Head of caudate nucleus (tissue), 42 donors: Measurements from ENCODE around the gene SEMA3F.

ENCODE experiments used
- DNase-seq, 42 donors: peaks; one replicate each; pipeline versions ENCODE4 v3.0.0 to v3.0.0-alpha.2; 2020 to 2021; ENCODE audit warnings: mixed read lengths in 7 of 42
- intact Hi-C: fragments of 100-400 bp; cut with DNase I; formaldehyde crosslinking; loops from one replicate; pipeline ENCODE4 v1.15.0; 2022

Gene SEMA3F

GRCh38 chr3:50154840-50155490 lies at the start of gene SEMA3F:
Gene SEMA3F, plus strand, starts transcription at chr3:50155324. Its CDS starts 4,299 bp downstream, at chr3:50159623.
- intact Hi-C loops = no loop called here
- DNase-seq = peak in 34 of 42 donors; percentile 11 to 66 (median 39)

- no peak for DNase-seq
- intact Hi-C loops = loop anchor here (10.0 kb wide), 1 partner anchor 163 kb away; the partner anchor contains the start of gene LSMEM2
Measured at GRCh38 chr3:50111757-50112156, 43.4 kb upstream of the SEMA3F start.

- DNase-seq = no peak
- intact Hi-C loops = loop anchor here (10.0 kb wide), 1 partner anchor 162 kb away; the partner anchor contains the start of gene LSMEM2
Measured at GRCh38 chr3:50112462-50112861, 42.7 kb upstream of the SEMA3F start.

GRCh38 chr3:50117120-50117519 lies 38.0 kb upstream of the SEMA3F start:
- intact Hi-C loops = loop anchor here (10.0 kb wide), 1 partner anchor 158 kb away; the partner anchor contains the start of gene LSMEM2
- no peak for DNase-seq

- intact Hi-C loops = loop anchor here (10.0 kb wide), 1 partner anchor 157 kb away; the partner anchor contains the start of gene LSMEM2
- DNase-seq = no peak
Measured at GRCh38 chr3:50118237-50118636, 36.9 kb upstream of the SEMA3F start.

- DNase-seq = peak in 1 of 42 donors; percentile 18
- intact Hi-C loops = loop anchor here (2.0 to 10.0 kb wide), 2 partner anchors 69 to 155 kb away; partner anchors contain the start of gene LSMEM2
Measured at GRCh38 chr3:50119786-50120185, 35.3 kb upstream of the SEMA3F start.

GRCh38 chr3:50120364-50121071 lies 34.6 kb upstream of the SEMA3F start:
- intact Hi-C loops = loop anchor here (2.0 kb wide), 1 partner anchor 68 kb away; no protein-coding TSS in a partner anchor
- DNase-seq = peak in 2 of 42 donors; percentile 24 to 32

GRCh38 chr3:50121072-50122032 lies 33.8 kb upstream of the SEMA3F start:
- DNase-seq = peak; percentile 47 to 91 (median 80)
- intact Hi-C loops = loop anchor here (2.0 kb wide), 1 partner anchor 67 kb away; no protein-coding TSS in a partner anchor

GRCh38 chr3:50122071-50122470 lies 33.1 kb upstream of the SEMA3F start:
- peak in 3 of 42 donors; percentile 1 to 29 (median 16) for DNase-seq

GRCh38 chr3:50122661-50123391 lies 32.3 kb upstream of the SEMA3F start:
- intact Hi-C loops = no loop called here
- DNase-seq = peak in 3 of 42 donors; percentile 13 to 31 (median 20)

More at GRCh38 chr3:50122071-50122470, 33.1 kb upstream of the SEMA3F start:
- intact Hi-C loops = no loop called here

- intact Hi-C loops = no loop called here
- peak in 5 of 42 donors; percentile 15 to 34 (median 28) for DNase-seq
Measured at GRCh38 chr3:50123394-50124051, 31.6 kb upstream of the SEMA3F start.

- intact Hi-C loops = no loop called here
- peak in 1 of 42 donors; percentile 3 for DNase-seq
Measured at GRCh38 chr3:50124052-50124799, 30.9 kb upstream of the SEMA3F start.

GRCh38 chr3:50124800-50125178 lies 30.3 kb upstream of the SEMA3F start:
- intact Hi-C loops = no loop called here
- DNase-seq = peak in 1 of 42 donors; percentile 7

GRCh38 chr3:50125541-50126286 lies 29.4 kb upstream of the SEMA3F start:
- peak in 2 of 42 donors; percentile 10 to 19 for DNase-seq
- intact Hi-C loops = no loop called here

GRCh38 chr3:50126287-50127211 lies 28.6 kb upstream of the SEMA3F start:
- intact Hi-C loops = no loop called here
- no peak for DNase-seq
